WTC11 (cell line): ENCODE data around the gene GPR82. TPM values are rescaled to one million over a fixed set of nuclear protein-coding genes. Genes with fewer than 3 reads are reported as not detected.

Source experiments
- ATAC-seq: fragments of 200-7000 bp; cut with Tn5 transposase; 2 replicates; pipeline ENCODE4 v1.10.0; 2021; ENCODE audit warnings: mild to moderate bottlenecking, moderate library complexity
- CTCF ChIA-PET: fragments of 300-600 bp; sonication (Branson Sonifier 250); formaldehyde crosslinking; loops from one replicate; lab custom pipeline; 2021; ENCODE audit warnings: antibody characterized with exemption; lab: Charles Lee
- POLR2A ChIA-PET: fragments of 350-600 bp; sonication (Branson Sonifier 250); formaldehyde crosslinking; loops from one replicate; lab custom pipeline; 2021; ENCODE audit warnings: antibody characterized with exemption; lab: Charles Lee
- DNase-seq: peaks from one replicate; pipeline ENCODE4 v3.0.0; 2021; ENCODE audit warnings: low spot score
- H3K27ac Mint-ChIP-seq: 2 replicates; pipeline ENCODE4 v1.8.0; 2021; ENCODE audit warnings: mixed read lengths
- H3K27me3 Mint-ChIP-seq: 2 replicates; pipeline ENCODE4 v1.8.0; 2021; ENCODE audit warnings: low read depth, mild to moderate bottlenecking, moderate library complexity, mixed read lengths
- H3K36me3 Mint-ChIP-seq: 2 replicates; pipeline ENCODE4 v1.8.0; 2021; ENCODE audit warnings: mixed read lengths
- H3K4me1 Mint-ChIP-seq: 2 replicates; pipeline ENCODE4 v1.8.0; 2022; ENCODE audit warnings: mixed read lengths
- H3K4me3 Mint-ChIP-seq: 2 replicates; pipeline ENCODE4 v1.8.0; 2021; ENCODE audit warnings: mild to moderate bottlenecking, moderate library complexity, mixed read lengths
- H3K9me3 Mint-ChIP-seq: 2 replicates; pipeline ENCODE4 v1.8.0; 2021; ENCODE audit warnings: mixed read lengths
- ARID4B ChIP-seq: sonication (generic); formaldehyde crosslinking; IDR thresholded peaks from 2 replicates; pipeline ENCODE4 v1.8.0; 2023; ENCODE audit warnings: missing genetic modification reagents, mild to moderate bottlenecking, borderline replicate concordance
- CREM ChIP-seq: sonication (generic); formaldehyde crosslinking; IDR thresholded peaks from 2 replicates; pipeline ENCODE4 v1.8.1; 2022; ENCODE audit warnings: mild to moderate bottlenecking, missing genetic modification reagents, moderate library complexity
- GABPB1 ChIP-seq: sonication (generic); formaldehyde crosslinking; IDR thresholded peaks from 2 replicates; pipeline ENCODE4 v1.8.1; 2023; ENCODE audit warnings: mild to moderate bottlenecking, missing genetic modification reagents
- JUN ChIP-seq: sonication (generic); formaldehyde crosslinking; IDR thresholded peaks from 2 replicates; pipeline ENCODE4 v1.8.0; 2023; ENCODE audit warnings: mild to moderate bottlenecking, missing genetic modification reagents
- OVOL2 ChIP-seq: fragments of 250-450 bp; sonication (Bioruptor Pico); IDR thresholded peaks from 2 replicates; pipeline ENCODE4 v1.9.0; 2021; ENCODE audit warnings: mild to moderate bottlenecking, borderline replicate concordance
- STAT6 ChIP-seq: sonication (generic); formaldehyde crosslinking; conservative IDR thresholded peaks from 2 replicates; pipeline ENCODE4 v1.8.1; 2023; ENCODE audit warnings: mild to moderate bottlenecking, low read depth, missing genetic modification reagents, moderate library complexity
- ZBTB43 ChIP-seq: sonication (generic); formaldehyde crosslinking; IDR thresholded peaks from 2 replicates; pipeline ENCODE4 v1.8.1; 2023; ENCODE audit warnings: mild to moderate bottlenecking, missing genetic modification reagents
- ZNF317 ChIP-seq: sonication (generic); formaldehyde crosslinking; IDR thresholded peaks from 2 replicates; pipeline ENCODE4 v1.8.1; 2023; ENCODE audit warnings: low read depth, mild to moderate bottlenecking, moderate library complexity, missing genetic modification reagents, borderline replicate concordance
- ZNF532 ChIP-seq: fragments of 250-450 bp; sonication (Bioruptor Pico); IDR thresholded peaks from 2 replicates; pipeline ENCODE4 v1.9.0; 2021; ENCODE audit warnings: mild to moderate bottlenecking, borderline replicate concordance
- total RNA-seq: library from RNA; stranded (reverse); gene quantifications from 3 replicates; pipeline ENCODE4 v1.2.3, GENCODE V29; 2021

The GPR82 gene
- total RNA-seq, 1 experiment from 2014 or later, result not detected

- no peak for TF ChIP-seq ARID4B
- TF ChIP-seq STAT6 (CRISPR knock-in tag), result no peak
- no peak for TF ChIP-seq ZNF317 (CRISPR knock-in tag)
- no peak for TF ChIP-seq CREM
- no peak for TF ChIP-seq ZBTB43 (CRISPR knock-in tag)
Measured at GRCh38 chrX:41693024-41693423, 31.0 kb upstream of the GPR82 start (continued).

- Mint-ChIP-seq H3K4me1 (peaks cover 7% of the 10 kb centered on the region), H3K9me3 (no peaks in the 10 kb centered on the region), H3K27me3 (no peaks in the 10 kb centered on the region), H3K36me3 (no peaks in the 10 kb centered on the region), H3K4me3 (no peak overlapping the region), H3K27ac (no peak overlapping the region)
- POLR2A ChIA-PET, result no interaction called here
- TF ChIP-seq GABPB1 (CRISPR knock-in tag) (no peak), ZNF532 (no peak), ZBTB43 (CRISPR knock-in tag) (no peak), JUN (no peak), OVOL2 (CRISPR knock-in tag) (no peak)
- no peak for DNase-seq
- CTCF ChIA-PET, result no interaction called here
- ATAC-seq, result no peak
Measured at GRCh38 chrX:41695426-41695825, 28.6 kb upstream of the GPR82 start.
